SU-DHL-6 (cell line): ENCODE measurements around the gene LHFPL3.

Experiments
- CTCF ChIP-seq: fragments of 200-600 bp; sonication (generic); IDR thresholded peaks from one replicate; pipeline ENCODE4 v1.5.1; 2017; ENCODE audit warnings: antibody characterized with exemption, mild to moderate bottlenecking, low read length, moderate library complexity; ENCODE audit not compliant: insufficient read depth, poor library complexity, severe bottlenecking
- EZH2phosphoT487 ChIP-seq: fragments of 200-600 bp; sonication (generic), shearing (Covaris generic); conservative IDR thresholded peaks from 2 replicates; pipeline ENCODE4 v1.6.1; 2018; ENCODE audit warnings: mild to moderate bottlenecking, antibody characterized with exemption, low read length, moderate library complexity, mixed read lengths

DNA sequence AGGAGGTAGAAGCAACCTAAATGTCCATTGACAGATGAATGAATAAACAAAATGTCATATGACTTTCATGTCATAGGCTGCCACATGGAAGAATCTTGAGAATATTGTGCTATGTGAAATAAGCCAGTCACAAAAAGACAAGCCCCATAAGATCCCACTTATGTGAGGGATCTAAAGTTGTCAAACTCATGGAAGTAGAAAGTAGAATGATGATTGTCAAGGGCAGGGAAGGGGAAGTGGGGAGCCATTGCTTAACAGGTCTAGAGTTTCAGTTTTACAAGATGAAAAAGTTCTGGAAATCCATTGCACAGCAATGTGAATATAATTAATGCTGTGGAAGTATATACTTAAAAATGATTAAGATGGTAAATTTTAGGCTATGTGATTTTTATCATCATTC is 456.3 kb downstream of the LHFPL3 start:
- TF ChIP-seq CTCF, result no peak
- no peak for TF ChIP-seq EZH2phosphoT487
